AG08396 (cell line): ENCODE results near the gene KATNB1.
"Not testable (repeated sequence)": the region's sequence is repeated elsewhere in the genome, so short reads cannot be mapped to it uniquely, and the experiment has no call there.

Source experiments
- DNase-seq: peaks from one replicate; pipeline ENCODE4 v3.0.0; 2012; ENCODE audit warnings: low spot score, mixed read lengths

Gene KATNB1

GRCh38 chr16:57700781-57701551 is 34.6 kb upstream of the KATNB1 start:
- DNase-seq, result no peak

- no peak for DNase-seq
These were observed 33.7 kb upstream of the KATNB1 start for GRCh38 chr16:57701759-57702371.

GRCh38 chr16:57703416-57704010 is 32.1 kb upstream of the KATNB1 start:
- DNase-seq, result no peak

GRCh38 chr16:57704011-57704904 is 31.3 kb upstream of the KATNB1 start:
- no peak for DNase-seq

GRCh38 chr16:57704905-57705852 is 30.4 kb upstream of the KATNB1 start:
- no peak for DNase-seq

GRCh38 chr16:57706717-57707116 is 28.9 kb upstream of the KATNB1 start:
- no peak for DNase-seq

GRCh38 chr16:57707331-57707730 is 28.2 kb upstream of the KATNB1 start:
- no peak for DNase-seq

GRCh38 chr16:57708168-57708567 is 27.4 kb upstream of the KATNB1 start:
- no peak for DNase-seq

- no peak for DNase-seq
These were observed 25.9 kb upstream of the KATNB1 start for GRCh38 chr16:57709663-57710062.

- DNase-seq, result no peak
These were observed 24.2 kb upstream of the KATNB1 start for GRCh38 chr16:57711346-57711745.

GRCh38 chr16:57711993-57712392 is 23.6 kb upstream of the KATNB1 start:
- DNase-seq, result no peak

GRCh38 chr16:57712569-57712968 is 23.0 kb upstream of the KATNB1 start:
- DNase-seq, result not testable (repeated sequence)

- no peak for DNase-seq
These were observed 22.0 kb upstream of the KATNB1 start for GRCh38 chr16:57713596-57713995.

GRCh38 chr16:57714047-57714446 is 21.5 kb upstream of the KATNB1 start:
- DNase-seq, result no peak

GRCh38 chr16:57720142-57720575 is 15.4 kb upstream of the KATNB1 start:
- DNase-seq, result peak; percentile 74

GRCh38 chr16:57721356-57722209 is 14.0 kb upstream of the KATNB1 start:
- no peak for DNase-seq

GRCh38 chr16:57722210-57722499 is 13.4 kb upstream of the KATNB1 start:
- no peak for DNase-seq

- no peak for DNase-seq
These were observed 12.9 kb upstream of the KATNB1 start for GRCh38 chr16:57722651-57723050.

- DNase-seq, result no peak
These were observed 12.4 kb upstream of the KATNB1 start for GRCh38 chr16:57723170-57723569.

- DNase-seq, result no peak
These were observed 11.0 kb upstream of the KATNB1 start for GRCh38 chr16:57724531-57724930.
